ENCODE measurements around the gene SGMS1. TPM values are rescaled to one million over a fixed set of nuclear protein-coding genes. Genes with fewer than 3 reads are reported as not detected.

SGMS1 gene
- total RNA-seq, 1 donor from 2014 or later, result 25.0 TPM

DNA sequence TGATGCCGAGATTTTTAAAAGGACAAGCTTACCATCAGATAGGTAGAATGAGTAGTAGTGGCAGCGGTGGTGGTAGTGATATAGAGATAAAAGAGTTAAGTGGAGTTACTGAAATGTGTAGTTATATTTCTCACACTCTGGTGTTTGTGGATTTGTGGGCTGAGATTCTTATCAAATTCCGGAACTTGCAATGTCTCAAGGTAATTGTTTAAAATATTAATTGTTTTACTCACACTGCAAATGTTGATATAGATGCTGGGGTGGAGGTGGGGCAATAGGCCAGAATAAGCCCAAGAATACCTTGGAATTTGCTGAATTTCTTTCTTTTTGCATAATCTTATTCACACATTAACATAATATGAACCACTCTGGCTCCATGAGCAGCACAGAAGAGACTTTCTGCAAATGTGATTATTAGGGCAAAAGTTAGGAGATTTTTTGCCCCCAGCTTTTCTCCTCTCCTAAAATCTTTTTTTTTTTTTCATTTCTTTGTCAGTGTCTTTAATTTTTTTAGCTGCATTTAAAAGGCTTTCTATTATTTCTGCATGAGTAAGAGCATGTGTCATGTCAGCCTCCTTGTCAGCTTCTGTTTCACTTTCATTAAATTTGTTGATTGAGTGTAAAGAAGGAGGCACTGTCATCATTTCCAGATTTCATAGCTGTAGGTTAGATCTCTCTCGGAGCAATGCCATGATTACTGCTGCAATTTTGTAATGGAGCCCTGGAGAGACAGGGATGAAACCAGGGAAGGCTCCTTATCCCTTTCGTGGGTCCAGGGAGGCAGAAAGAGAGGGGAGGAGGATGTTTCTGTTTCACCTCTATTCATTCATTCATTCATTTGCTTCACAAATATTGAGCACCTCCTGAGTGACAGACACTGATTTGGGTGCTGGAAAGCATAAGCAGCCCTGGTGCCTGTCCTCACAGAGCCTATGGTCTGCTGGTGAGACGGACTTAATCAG lies 13.1 kb upstream of the SGMS1 start:
- TF ChIP-seq, protein P1, sequence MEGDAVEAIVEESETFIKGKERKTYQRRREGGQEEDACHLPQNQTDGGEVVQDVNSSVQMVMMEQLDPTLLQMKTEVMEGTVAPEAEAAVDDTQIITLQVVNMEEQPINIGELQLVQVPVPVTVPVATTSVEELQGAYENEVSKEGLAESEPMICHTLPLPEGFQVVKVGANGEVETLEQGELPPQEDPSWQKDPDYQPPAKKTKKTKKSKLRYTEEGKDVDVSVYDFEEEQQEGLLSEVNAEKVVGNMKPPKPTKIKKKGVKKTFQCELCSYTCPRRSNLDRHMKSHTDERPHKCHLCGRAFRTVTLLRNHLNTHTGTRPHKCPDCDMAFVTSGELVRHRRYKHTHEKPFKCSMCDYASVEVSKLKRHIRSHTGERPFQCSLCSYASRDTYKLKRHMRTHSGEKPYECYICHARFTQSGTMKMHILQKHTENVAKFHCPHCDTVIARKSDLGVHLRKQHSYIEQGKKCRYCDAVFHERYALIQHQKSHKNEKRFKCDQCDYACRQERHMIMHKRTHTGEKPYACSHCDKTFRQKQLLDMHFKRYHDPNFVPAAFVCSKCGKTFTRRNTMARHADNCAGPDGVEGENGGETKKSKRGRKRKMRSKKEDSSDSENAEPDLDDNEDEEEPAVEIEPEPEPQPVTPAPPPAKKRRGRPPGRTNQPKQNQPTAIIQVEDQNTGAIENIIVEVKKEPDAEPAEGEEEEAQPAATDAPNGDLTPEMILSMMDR (IDR thresholded peaks at IDR 0.05; ENCODE audit: unreplicated experiment), result no peak
- Mint-ChIP-seq H3K9me3 (ENCODE audit: low read depth) (no peaks in the 10 kb centered on the region), H3K4me1 (ENCODE audit: low read depth) (no peaks in the 10 kb centered on the region), H3K27me3 (no peaks in the 10 kb centered on the region), H3K36me3 (ENCODE audit: insufficient read depth) (no peaks in the 10 kb centered on the region), H3K27ac (no peak overlapping the region), H3K4me3 (ENCODE audit: low read depth) (no peak overlapping the region)
- DNase-seq (ENCODE audit: low spot score, unreplicated experiment), result no peak

DNA sequence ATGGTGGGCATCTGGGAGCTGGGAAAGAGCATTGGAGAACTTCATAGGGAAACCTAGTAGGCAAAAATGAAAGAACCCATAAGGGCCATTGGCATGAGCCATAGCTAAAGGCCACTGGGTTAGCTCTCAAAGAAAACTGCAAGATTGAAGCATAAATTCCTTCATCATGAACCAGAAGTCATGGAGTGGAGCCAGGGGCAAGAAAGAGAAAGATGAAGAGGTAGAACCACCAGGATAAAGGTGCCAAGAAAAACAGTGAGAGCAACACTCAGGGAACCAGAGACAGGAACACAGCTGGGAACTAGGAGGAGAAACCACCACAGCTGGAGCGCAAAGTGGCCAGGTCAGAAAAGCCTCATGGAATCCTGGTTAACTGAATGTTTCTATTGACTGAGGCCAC lies 11.5 kb upstream of the SGMS1 start:
- Mint-ChIP-seq H3K9me3 (ENCODE audit: low read depth) (no peaks in the 10 kb centered on the region), H3K4me3 (ENCODE audit: low read depth) (no peak overlapping the region), H3K27me3 (no peaks in the 10 kb centered on the region), H3K4me1 (ENCODE audit: low read depth) (no peaks in the 10 kb centered on the region), H3K36me3 (ENCODE audit: insufficient read depth) (no peaks in the 10 kb centered on the region), H3K27ac (no peak overlapping the region)
- DNase-seq (ENCODE audit: low spot score, unreplicated experiment), result no peak
- TF ChIP-seq, protein P1 (IDR thresholded peaks at IDR 0.05; ENCODE audit: unreplicated experiment), result no peak

DNA sequence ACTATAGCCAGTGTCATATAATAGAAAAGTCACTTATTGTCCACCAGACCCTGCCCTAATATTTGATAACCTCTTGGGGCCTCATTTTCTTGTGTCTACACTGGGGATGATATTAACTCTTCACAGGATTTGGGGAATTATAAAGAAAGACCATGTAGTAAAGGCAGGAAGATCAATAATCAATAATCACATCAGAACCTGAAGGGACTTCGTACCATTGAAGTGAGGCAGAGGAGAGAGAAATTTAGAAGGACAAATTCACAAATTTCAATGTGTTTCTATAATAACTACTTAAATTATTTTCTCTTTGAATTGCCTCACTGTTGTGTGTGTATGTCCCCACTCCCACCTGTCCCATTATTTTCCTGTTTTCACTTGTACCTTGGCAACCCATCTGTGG lies 10.7 kb upstream of the SGMS1 start:
- DNase-seq (ENCODE audit: low spot score, unreplicated experiment), result no peak
- H3K9me3 Mint-ChIP-seq (ENCODE audit: low read depth), result no peaks in the 10 kb centered on the region
- H3K27me3 Mint-ChIP-seq, result no peaks in the 10 kb centered on the region
- no peak overlapping the region for H3K4me3 Mint-ChIP-seq (ENCODE audit: low read depth)
- peaks cover 3% of the 10 kb centered on the region for H3K36me3 Mint-ChIP-seq (ENCODE audit: insufficient read depth)
- H3K27ac Mint-ChIP-seq, result no peak overlapping the region
- TF ChIP-seq, protein P1 (IDR thresholded peaks at IDR 0.05; ENCODE audit: unreplicated experiment), result no peak
- H3K4me1 Mint-ChIP-seq (ENCODE audit: low read depth), result no peaks in the 10 kb centered on the region

DNA sequence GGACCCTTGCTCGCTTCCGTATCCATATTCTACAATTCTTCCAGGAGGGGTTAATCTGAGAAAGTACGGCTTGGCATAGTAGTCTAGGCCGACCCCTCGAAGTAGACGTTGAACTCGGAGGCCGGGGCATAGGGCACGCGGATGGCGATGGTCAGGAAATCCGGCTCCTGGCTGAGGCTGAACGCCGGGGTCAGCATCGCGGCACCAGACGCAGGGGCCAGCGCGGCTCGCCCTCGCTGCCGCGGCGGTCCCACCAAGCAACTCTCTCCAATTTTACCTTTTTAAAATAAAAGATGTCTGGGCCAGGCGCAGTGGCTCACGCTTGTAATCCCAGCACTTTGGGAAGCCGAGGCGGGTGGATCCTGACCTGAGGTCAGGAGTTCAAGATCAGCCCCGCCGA lies 7.3 kb upstream of the SGMS1 start:
- Mint-ChIP-seq H3K36me3 (ENCODE audit: insufficient read depth) (peaks cover 3% of the 10 kb centered on the region), H3K27me3 (no peaks in the 10 kb centered on the region), H3K27ac (no peak overlapping the region), H3K4me1 (ENCODE audit: low read depth) (no peaks in the 10 kb centered on the region), H3K4me3 (ENCODE audit: low read depth) (no peak overlapping the region), H3K9me3 (ENCODE audit: low read depth) (no peaks in the 10 kb centered on the region)
- TF ChIP-seq, protein P1 (IDR thresholded peaks at IDR 0.05; ENCODE audit: unreplicated experiment), result no peak
- no peak for DNase-seq (ENCODE audit: low spot score, unreplicated experiment)

DNA sequence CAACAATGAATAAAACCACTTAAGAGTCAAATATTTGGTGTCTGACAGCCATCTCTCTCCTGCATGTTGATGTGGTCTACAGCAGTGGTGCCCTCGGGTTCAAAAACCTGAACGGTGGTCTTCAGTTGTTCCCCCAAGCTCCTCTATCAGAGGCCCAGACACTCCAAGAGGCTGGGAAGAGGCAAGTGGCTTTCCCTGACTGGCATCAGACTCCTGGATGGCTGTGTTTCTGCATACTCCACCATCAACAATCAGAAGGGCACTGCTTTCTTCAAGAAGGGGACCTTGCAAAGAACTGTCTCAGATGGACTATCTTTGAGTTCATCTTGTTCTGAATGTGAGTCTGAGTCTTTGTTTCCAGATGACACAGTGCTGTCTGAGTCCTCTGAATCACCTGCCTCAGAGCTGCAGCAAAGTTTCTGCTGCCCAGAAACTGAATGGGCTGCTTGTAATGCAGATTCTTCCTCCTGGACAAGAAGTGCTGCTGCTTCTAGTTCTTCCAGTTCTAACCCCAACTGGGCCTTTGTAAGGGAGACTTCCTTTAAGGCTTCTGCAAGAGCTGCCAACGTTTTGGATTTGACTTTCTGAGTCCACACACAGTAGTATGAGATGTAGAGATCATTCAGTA lies 5.9 kb upstream of the SGMS1 start:
- no peak overlapping the region for H3K4me3 Mint-ChIP-seq (ENCODE audit: low read depth)

More for the DNA sequence above, 5.9 kb upstream of the SGMS1 start:
- H3K27me3 Mint-ChIP-seq, result no peaks in the 10 kb centered on the region
- peaks cover 6% of the 10 kb centered on the region for H3K4me1 Mint-ChIP-seq (ENCODE audit: low read depth)
- H3K36me3 Mint-ChIP-seq (ENCODE audit: insufficient read depth), result peaks cover 3% of the 10 kb centered on the region
- no peak for DNase-seq (ENCODE audit: low spot score, unreplicated experiment)
- TF ChIP-seq, protein P1 (IDR thresholded peaks at IDR 0.05; ENCODE audit: unreplicated experiment), result no peak
- no peak overlapping the region for H3K27ac Mint-ChIP-seq
- no peaks in the 10 kb centered on the region for H3K9me3 Mint-ChIP-seq (ENCODE audit: low read depth)

Data from progenitor cell of endocrine pancreas (in vitro differentiated cells).